ENCODE results near the gene CTTN. TPM values are rescaled to one million over a fixed set of nuclear protein-coding genes. Genes with fewer than 3 reads are reported as not detected.

Gene CTTN
- total RNA-seq, 2 experiments from 2014 or later = 5.0 to 9.3 TPM

GRCh38 chr11:70365544-70365927 is 32.8 kb upstream of the CTTN start:
- BruUV-seq (replicated peaks) = no TSS peak
- ChIA-PET CTCF (ENCODE audit: unreplicated experiment) (no interaction called here), POLR2A (interaction anchor here (0.7 kb wide), 1 partner anchor 25 kb away, joined by 3 read pairs; no protein-coding TSS in a partner anchor)

GRCh38 chr11:70367071-70367470 is 31.3 kb upstream of the CTTN start:
- Histone ChIP-seq H2AFZ (ENCODE audit: low read length) (no peak overlapping the region), H3K4me1 (ENCODE audit: insufficient read depth, low read length, poor library complexity, severe bottlenecking) (no peaks in the 10 kb centered on the region), H3K4me2 (ENCODE audit: low read length) (no peak overlapping the region), H3K27ac (ENCODE audit: low read depth, low read length, poor library complexity, severe bottlenecking) (no peak overlapping the region), H3K36me3 (ENCODE audit: insufficient read depth, low read length) (peaks cover 56% of the 10 kb centered on the region), H3K4me3 (ENCODE audit: low read depth, low read length, poor library complexity, severe bottlenecking) (no peak overlapping the region), H3K79me2 (ENCODE audit: insufficient read depth, low read depth, low read length) (no peaks in the 10 kb centered on the region), H4K20me1 (ENCODE audit: insufficient read depth, low read length) (no peaks in the 10 kb centered on the region), H3K9me2 (ENCODE audit: insufficient read depth, low read length) (no peaks in the 10 kb centered on the region), H3K9me3 (ENCODE audit: low read length) (no peaks in the 10 kb centered on the region)
- BruUV-seq (replicated peaks) = no TSS peak
- CTCF ChIA-PET (ENCODE audit: unreplicated experiment) = interaction anchor here (0.5 kb wide), 1 partner anchor 1549 kb away, joined by 3 read pairs; no protein-coding TSS in a partner anchor
- intact Hi-C loops (cut with micrococcal nuclease; ENCODE audit: unreplicated experiment) = no loop called here
- POLR2A ChIA-PET = interaction anchor here (0.5 kb wide), 1 partner anchor 434 kb away, joined by 3 read pairs; no protein-coding TSS in a partner anchor
- TF ChIP-seq EZH2phosphoT487 (IDR thresholded peaks at IDR 0.05; ENCODE audit: borderline replicate concordance, low read depth, low read length) = no peak
- TF ChIP-seq CTCF (conservative IDR thresholded peaks at IDR 0.05; ENCODE audit: low read length) = no peak
- no peak for DNase-seq (ENCODE audit: low spot score)

More at GRCh38 chr11:70365544-70365927, 32.8 kb upstream of the CTTN start:
- Histone ChIP-seq H4K20me1 (ENCODE audit: insufficient read depth, low read length) (no peaks in the 10 kb centered on the region), H3K4me3 (ENCODE audit: low read depth, low read length, poor library complexity, severe bottlenecking) (no peak overlapping the region), H3K4me1 (ENCODE audit: insufficient read depth, low read length, poor library complexity, severe bottlenecking) (no peaks in the 10 kb centered on the region), H3K4me2 (ENCODE audit: low read length) (no peak overlapping the region), H3K27ac (ENCODE audit: low read depth, low read length, poor library complexity, severe bottlenecking) (no peak overlapping the region), H2AFZ (ENCODE audit: low read length) (no peak overlapping the region), H3K79me2 (ENCODE audit: insufficient read depth, low read depth, low read length) (no peaks in the 10 kb centered on the region), H3K9me3 (ENCODE audit: low read length) (no peaks in the 10 kb centered on the region), H3K36me3 (ENCODE audit: insufficient read depth, low read length) (peaks cover 65% of the 10 kb centered on the region), H3K9me2 (ENCODE audit: insufficient read depth, low read length) (no peaks in the 10 kb centered on the region)
- DNase-seq (ENCODE audit: low spot score) = no peak
- intact Hi-C loops (cut with micrococcal nuclease; ENCODE audit: unreplicated experiment) = no loop called here
- TF ChIP-seq CTCF (conservative IDR thresholded peaks at IDR 0.05; ENCODE audit: low read length) = no peak
- TF ChIP-seq EZH2phosphoT487 (IDR thresholded peaks at IDR 0.05; ENCODE audit: borderline replicate concordance, low read depth, low read length) = no peak

DNA sequence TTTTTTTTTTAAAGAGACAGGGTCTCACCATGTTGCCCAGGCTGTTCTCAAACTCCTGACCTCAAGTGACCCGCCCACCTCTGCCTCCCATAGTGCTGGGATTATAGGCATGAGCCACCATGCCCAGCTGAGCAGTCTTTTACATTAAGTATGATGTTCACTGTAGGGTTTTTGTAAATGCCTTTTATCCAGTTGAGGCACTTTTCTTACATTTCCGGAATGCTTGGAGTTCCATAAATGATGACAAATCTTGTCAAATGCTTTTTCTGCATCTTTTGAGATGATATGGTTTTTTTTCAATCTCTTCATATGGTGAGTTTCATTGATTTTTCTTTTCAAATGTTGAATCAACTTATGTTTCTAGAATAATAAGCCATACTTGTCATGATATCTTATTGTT is 29.4 kb upstream of the CTTN start:
- no peak overlapping the region for H3K4me2 ChIP-seq (ENCODE audit: low read length)
- no peak overlapping the region for H3K27ac ChIP-seq (ENCODE audit: low read depth, low read length, poor library complexity, severe bottlenecking)
- ChIA-PET CTCF (ENCODE audit: unreplicated experiment) (no interaction called here), POLR2A (no interaction called here)
- no TSS peak for BruUV-seq (replicated peaks)
- TF ChIP-seq CTCF (conservative IDR thresholded peaks at IDR 0.05; ENCODE audit: low read length) (no peak), EZH2phosphoT487 (IDR thresholded peaks at IDR 0.05; ENCODE audit: borderline replicate concordance, low read depth, low read length) (no peak)
- H3K79me2 ChIP-seq (ENCODE audit: insufficient read depth, low read depth, low read length) = no peaks in the 10 kb centered on the region
- no peaks in the 10 kb centered on the region for H3K4me1 ChIP-seq (ENCODE audit: insufficient read depth, low read length, poor library complexity, severe bottlenecking)
- no peak for DNase-seq (ENCODE audit: low spot score)
- no peaks in the 10 kb centered on the region for H3K9me3 ChIP-seq (ENCODE audit: low read length)
- no peaks in the 10 kb centered on the region for H4K20me1 ChIP-seq (ENCODE audit: insufficient read depth, low read length)
- H3K4me3 ChIP-seq (ENCODE audit: low read depth, low read length, poor library complexity, severe bottlenecking) = no peak overlapping the region
- H3K36me3 ChIP-seq (ENCODE audit: insufficient read depth, low read length) = peaks cover 56% of the 10 kb centered on the region
- no peaks in the 10 kb centered on the region for H3K9me2 ChIP-seq (ENCODE audit: insufficient read depth, low read length)
- intact Hi-C loops (cut with micrococcal nuclease; ENCODE audit: unreplicated experiment) = no loop called here
- H2AFZ ChIP-seq (ENCODE audit: low read length) = no peak overlapping the region
